Hematopoietic multipotent progenitor cell treated with erythropoietin and hydrocortisone succinate and interleukin-3 and kit ligand, for 17 days (in vitro differentiated cells): ENCODE measurements around the gene TNS4.

Experiments
- DNase-seq: peaks from one replicate; pipeline ENCODE4 v3.0.0-alpha.2; 2015; ENCODE audit warnings: low spot score

Gene TNS4

GRCh38 chr17:40517981-40518380 is 16.6 kb upstream of the TNS4 start:
- no peak for DNase-seq

GRCh38 chr17:40517286-40517662 is 15.9 kb upstream of the TNS4 start:
- no peak for DNase-seq

GRCh38 chr17:40516581-40517285 is 15.3 kb upstream of the TNS4 start:
- no peak for DNase-seq

- no peak for DNase-seq
Observed at GRCh38 chr17:40515491-40516041, 14.1 kb upstream of the TNS4 start.

GRCh38 chr17:40515011-40515410 is 13.6 kb upstream of the TNS4 start:
- DNase-seq = no peak

- DNase-seq = no peak
Observed at GRCh38 chr17:40514013-40514875, 12.8 kb upstream of the TNS4 start.

GRCh38 chr17:40511667-40512220 is 10.3 kb upstream of the TNS4 start:
- DNase-seq = no peak

GRCh38 chr17:40511136-40511535 is 9.7 kb upstream of the TNS4 start:
- DNase-seq = no peak

GRCh38 chr17:40510328-40510648 is 8.9 kb upstream of the TNS4 start:
- DNase-seq = no peak

- DNase-seq = no peak
Observed at GRCh38 chr17:40509626-40510327, 8.4 kb upstream of the TNS4 start.

- DNase-seq = no peak
Observed at GRCh38 chr17:40506786-40507185, 5.4 kb upstream of the TNS4 start.

GRCh38 chr17:40503154-40503553 is 1.7 kb upstream of the TNS4 start:
- DNase-seq = no peak

GRCh38 chr17:40502716-40503115 is 1.3 kb upstream of the TNS4 start:
- DNase-seq = no peak

- no peak for DNase-seq
Observed at GRCh38 chr17:40500709-40501108, 714 bp downstream of the TNS4 start.

- no peak for DNase-seq
Observed at GRCh38 chr17:40500190-40500589, 1.2 kb downstream of the TNS4 start.

- DNase-seq = no peak
Observed at GRCh38 chr17:40499551-40500189, 1.8 kb downstream of the TNS4 start.

- DNase-seq = no peak
Observed at GRCh38 chr17:40498281-40499084, 2.9 kb downstream of the TNS4 start.

GRCh38 chr17:40497695-40498094 is 3.7 kb downstream of the TNS4 start:
- DNase-seq = no peak

- DNase-seq = no peak
Observed at GRCh38 chr17:40496634-40497420, 4.6 kb downstream of the TNS4 start.

- no peak for DNase-seq
Observed at GRCh38 chr17:40496170-40496569, 5.3 kb downstream of the TNS4 start.
